ENCODE measurements around the gene ZNF610.
"Not testable (repeated sequence)": the region's sequence is repeated elsewhere in the genome, so short reads cannot be mapped to it uniquely, and the experiment has no call there.

Gene ZNF610

DNA sequence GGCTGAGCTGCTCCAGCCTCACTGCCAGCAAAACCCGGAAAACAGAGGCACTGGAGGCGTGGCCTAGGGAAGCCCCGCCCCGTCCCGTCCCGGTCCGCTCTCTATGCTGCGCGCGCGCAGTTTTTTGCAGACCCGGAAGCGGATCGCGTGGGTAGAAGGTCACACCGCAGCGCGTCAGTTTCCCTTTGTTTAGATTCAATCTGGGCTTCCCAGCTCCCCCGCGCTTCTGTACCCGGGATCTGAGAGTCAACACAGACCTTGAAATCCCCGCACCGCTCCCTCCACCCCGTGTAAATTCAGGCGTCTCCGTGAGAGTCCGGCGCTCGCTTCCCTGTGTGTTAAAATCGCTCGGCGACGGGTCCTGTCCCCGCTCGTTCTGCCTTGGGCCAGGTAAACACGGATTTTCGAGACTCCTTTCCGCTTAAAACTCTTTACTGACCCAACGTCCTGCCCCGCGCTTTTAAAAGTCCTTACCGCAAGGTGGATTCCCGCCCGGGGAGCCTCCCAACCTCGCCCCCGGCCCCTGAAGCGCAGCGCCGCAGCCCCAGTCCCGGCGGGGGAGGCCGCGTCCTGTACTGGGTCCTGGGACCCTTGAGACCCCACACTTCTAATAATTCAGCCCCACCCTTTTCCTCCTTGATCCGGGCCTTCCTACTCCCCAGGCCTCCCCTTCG is at the start of gene ZNF610:
TSS of gene ZNF610 (plus strand) at position 127 of the 674 bp plus-strand sequence. CDS start 12,930 bp downstream, outside the sequence.
- peak; percentile 86 for DNase-seq

DNA sequence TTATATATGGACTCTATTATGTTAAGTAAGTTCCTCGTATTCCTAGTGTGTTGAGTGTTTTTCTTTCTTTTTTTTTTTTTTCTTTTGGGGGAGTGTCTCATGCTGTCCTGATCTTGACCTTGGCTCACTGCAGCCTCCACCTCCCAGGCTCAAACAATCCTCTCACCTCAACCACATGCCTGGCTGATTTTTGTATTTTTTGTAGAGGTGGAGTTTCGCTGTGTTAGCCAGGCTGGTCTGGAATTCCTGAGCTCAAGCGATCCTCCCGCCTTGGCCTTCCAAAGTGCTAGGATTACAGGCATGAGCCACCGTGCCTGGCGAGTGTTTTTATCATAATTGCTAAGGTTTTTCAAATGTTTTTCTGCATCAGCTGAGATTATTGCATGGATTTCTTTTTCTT is 49.8 kb upstream of the ZNF610 start:
- DNase-seq: no peak

- DNase-seq: no peak
Observed at GRCh38 chr19:52291781-52292180, 44.3 kb upstream of the ZNF610 start.

DNA sequence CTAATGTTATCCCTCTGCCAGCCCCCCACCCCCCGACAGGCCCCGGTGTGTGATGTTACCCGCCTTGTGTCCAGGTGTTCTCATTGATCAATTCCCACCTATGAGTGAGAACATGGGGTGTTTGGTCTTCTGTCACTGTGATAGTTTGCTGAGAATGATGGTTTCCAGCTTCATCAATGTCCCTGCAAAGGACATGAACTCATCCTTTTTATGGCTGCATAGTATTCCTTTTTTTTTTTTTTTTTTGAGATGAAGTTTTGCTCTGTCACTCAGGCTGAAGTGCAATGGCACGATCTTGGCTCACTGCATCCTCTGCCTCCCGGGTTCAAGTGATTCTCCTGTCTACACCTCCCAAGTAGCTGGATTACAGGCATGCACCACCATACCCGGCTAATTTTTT is 43.1 kb upstream of the ZNF610 start:
- not testable (repeated sequence) for DNase-seq

DNA sequence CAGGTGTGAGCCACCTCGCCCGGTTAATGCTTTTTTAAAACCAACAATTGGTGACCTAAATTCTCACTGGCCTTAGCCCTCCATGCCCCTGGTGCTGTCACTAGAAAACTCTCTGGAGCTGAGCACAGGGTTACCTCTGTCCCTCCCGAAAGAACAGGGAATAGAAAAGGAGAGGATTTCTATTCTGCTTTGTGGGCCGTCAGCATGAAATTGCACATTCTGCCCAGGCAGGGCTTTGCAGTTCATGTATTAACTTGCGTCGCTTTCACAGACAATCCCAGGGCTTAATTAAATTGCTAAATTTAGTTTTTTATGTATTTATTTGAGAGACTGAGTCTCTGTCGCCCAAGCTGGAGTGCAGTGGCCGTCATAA is 39.7 kb upstream of the ZNF610 start:
- no peak for DNase-seq

GRCh38 chr19:52296773-52297600 is 39.1 kb upstream of the ZNF610 start, which contains the start of gene ZNF480:
TSS of gene ZNF480 (plus strand) at chr19:52297169. CDS start at chr19:52300413, 3,244 bp downstream.
- DNase-seq: peak; percentile 84

DNA sequence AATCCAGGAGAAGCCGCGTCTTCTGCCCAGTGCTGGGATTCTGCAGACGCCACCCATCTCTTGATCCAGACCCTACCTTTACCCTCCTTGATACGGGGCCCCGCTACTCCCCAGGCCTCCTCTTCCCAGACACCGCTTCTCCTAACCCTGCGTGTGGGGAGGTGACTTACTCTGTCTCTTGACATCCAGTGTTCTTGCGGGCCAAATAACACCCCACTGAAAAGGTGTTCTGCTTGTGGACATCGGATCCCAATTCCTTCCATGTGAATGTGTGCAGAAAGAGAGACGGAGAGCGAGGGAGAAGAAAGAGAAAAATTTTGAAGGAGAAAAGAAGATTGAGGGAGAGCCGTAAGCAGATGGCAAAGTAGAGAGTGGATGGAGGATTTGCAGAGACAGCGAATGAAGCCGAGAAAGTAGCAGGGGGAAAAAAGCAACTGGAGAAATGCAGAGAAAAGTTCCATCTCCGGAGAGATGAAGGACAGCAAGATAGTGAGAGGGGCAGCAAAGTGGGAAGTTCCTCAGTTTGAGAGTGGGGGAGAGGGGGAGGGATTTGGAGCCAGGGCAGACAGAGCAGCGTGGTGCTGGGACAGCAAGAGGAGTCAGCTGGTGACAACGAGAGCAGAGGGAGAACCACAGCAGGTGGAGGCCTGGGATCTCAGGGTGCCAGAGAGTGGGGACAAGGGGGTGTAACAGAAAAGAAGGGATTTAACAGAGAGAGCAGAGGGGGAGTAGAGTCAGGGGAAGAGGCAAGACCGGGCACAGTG is 38.3 kb upstream of the ZNF610 start:
- DNase-seq: no peak

DNA sequence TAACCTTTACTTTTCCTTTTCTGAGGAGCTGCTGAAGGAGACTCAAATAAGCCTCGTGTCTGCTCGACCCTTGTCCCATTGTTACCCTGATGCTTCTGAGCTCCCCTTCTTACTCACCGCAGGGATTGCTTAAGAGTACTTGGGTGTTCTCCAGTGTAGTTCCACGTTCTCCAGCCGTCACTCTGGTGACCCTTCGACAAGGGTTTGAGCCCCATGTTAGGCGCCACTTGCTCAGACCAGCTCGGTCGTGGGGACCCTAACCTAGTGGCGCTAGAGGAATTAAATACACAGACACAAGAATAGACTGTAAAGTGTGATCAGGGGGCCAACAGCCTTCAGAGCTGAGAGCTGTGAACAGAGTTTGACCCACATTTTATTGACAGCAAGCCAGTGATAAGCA is 28.8 kb upstream of the ZNF610 start:
- peak; percentile 17 for DNase-seq

DNA sequence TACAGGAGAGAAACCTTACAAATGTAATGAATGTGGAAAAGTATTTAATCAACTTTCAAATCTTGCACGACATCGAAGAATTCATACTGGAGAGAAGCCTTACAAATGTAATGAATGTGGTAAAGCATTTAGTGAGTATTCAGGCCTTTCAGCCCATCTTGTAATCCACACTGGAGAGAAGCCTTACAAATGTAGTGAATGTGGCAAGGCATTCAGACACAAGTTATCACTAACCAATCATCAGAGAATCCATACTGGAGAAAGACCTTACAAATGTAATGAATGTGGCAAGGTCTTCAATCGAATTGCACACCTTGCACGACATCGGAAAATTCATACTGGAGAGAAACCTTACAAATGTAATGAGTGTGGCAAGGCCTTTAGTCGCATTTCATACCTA is 13.6 kb upstream of the ZNF610 start:
- DNase-seq: no peak

- peak; percentile 3 for DNase-seq
Observed at GRCh38 chr19:52331757-52332156, 4.3 kb upstream of the ZNF610 start.

DNA sequence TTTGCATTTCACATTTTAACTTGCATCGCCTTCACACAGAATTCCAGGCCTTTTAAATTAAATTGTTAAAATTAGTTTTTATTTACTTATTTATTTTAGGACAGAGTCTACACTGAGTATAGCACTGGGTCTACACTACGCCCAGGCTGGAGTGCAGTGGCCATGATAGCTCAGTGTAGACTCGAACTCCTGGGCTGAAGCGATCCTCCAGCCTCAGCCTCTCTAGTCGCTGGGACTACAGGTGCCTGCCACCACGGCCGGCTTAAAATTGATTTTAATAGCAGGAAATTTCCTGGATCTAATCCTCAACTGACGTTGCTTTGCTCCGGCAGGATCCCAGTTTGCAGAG is 301 bp upstream of the ZNF610 start:
- DNase-seq: no peak

GRCh38 chr19:52336791-52337381 is 843 bp downstream of the ZNF610 start:
- DNase-seq: no peak

DNA sequence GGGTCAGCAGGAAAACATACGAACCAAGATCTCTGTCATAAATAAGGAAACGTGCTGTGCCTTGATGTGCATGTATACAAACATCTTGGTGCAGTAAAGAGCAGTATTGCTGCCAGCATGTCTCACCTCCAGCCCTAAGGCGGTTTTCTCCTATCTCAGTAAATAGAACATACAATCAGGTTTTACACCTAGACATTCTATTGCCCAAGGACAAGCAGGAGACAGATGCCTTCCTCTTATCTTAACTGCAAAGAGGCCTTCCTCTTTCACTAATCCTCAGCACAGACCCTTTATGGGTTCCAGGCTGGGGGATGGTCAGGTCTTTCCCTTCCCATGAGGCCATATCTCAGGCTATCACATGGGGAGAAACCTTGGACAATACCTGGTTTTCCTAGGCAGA is 3.0 kb downstream of the ZNF610 start:
- DNase-seq: not testable (repeated sequence)

- DNase-seq: peak; percentile 68
Observed at GRCh38 chr19:52343548-52343947, 7.5 kb downstream of the ZNF610 start.

GRCh38 chr19:52345162-52345561 is 9.1 kb downstream of the ZNF610 start:
- no peak for DNase-seq

GRCh38 chr19:52351512-52351911 is 15.5 kb downstream of the ZNF610 start:
- DNase-seq: no peak

- DNase-seq: no peak
Observed at GRCh38 chr19:52366414-52366824, 30.4 kb downstream of the ZNF610 start.

DNA sequence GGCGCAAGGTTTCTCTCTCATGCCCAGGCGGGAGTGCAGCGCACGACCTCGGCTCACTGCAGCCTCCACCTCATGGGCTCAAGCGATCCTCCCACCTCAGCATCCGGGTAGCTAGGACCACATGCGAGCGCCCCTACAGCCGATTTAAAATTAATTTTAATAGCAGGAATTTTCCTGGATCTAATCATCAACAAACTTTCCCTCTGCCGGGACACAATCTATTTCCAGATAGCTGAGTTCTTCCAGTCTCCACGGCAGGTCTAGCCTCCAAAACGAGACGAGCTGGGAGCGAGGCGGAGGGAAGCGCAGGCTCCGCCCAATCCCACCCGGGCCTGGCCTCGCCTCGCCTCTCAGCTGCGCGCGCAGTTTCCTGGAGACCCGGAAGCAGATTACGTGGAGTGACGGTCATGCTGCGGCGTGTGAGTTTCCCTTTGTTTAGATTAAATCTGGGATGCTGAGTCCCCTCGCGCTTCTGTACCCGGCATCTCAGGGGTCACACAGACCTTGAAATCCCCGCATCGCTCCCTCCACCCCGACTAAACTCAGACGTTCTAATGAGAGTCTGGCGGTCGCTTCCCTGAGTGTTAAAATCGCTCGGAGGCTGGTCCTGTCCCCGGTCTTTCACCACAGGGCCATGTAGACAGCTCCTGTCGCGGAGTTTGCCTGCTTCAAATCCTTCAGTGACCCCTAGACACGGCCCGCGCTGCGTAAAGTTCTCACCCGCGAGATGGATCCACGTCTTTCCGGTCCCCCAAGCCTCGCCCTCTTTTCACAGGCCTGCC is 33.7 kb downstream of the ZNF610 start, which contains the start of gene ZNF880:
TSS of gene ZNF880 (plus strand) at position 365 of the 782 bp plus-strand sequence. CDS start at position 408, 43 bp downstream.
- peak; percentile 92 for DNase-seq

DNA sequence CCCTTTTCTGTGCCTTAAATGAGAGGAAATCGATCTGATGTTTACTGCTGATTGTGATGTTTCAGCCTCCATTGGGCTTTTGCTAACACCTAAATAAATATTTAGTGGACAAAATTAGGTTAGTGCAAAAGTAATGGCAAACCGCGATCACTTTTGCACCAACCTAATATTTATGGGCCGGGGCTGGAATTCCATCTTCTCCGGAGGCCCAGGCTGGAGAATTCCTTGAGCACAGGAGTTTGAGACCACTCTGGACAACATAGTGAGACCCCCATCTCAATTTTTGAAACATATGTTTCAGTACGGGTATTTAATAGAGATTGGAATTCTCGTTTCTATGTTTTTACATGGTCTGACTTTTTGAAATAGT is 34.3 kb downstream of the ZNF610 start:
- DNase-seq: no peak

DNA sequence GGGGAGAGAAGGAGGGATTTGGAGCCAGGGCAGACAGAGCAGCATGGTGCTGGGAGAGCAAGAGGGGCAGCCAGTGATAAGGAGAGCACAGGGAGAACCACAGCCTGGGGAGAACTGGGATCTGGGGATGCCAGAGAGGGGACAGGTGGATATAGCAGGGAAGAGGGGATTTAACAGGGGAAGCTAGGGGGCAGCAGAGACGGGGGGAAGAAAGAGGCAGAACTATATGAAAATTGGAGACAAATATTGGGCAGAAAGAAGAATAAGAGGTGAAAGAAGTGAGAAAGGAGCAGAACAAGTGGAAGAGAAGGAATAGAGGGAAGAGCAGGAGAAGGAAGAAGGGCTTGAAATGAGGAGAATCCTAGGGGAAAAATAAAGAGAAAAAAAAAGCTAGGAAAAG is 55.1 kb downstream of the ZNF610 start:
- no peak for DNase-seq

DNA sequence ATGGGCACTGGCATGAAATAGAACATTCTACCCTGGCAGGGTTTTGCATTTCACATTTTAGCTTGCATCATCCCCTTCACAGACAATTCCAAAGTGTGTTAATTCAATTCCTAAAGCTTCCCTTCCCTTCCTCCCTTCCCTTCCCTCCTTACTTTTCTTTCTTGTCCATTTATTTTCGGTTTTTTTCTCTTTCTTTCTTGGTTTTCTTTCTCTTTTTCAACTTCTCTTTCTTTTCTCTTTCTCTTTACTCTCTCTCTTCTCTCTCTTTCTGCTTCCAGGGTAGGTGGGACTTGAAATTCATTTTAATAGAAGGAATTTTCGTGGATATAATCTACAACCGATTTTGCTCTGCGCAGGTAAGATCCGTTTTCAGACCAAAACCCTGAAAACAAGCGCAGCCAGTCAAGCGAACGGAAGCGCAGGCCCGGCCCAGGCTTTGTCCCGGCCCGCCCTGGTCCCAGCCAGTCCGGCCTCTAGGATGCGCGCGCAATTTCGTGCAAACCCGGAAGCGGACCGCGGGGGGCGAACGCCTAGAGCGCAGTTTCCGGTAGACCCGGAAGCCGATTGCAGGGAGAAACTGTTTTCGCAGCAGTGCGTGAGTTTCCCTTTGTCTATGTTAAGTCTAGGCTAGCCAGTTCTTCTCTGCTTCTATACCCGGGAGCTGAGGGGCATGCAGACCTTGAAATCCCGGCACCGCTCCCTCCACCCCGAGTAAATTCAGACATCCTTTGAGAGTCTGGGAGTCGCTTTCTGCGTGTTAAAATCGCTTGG is 61.5 kb downstream of the ZNF610 start, which contains the start of gene ZNF528:
TSS of gene ZNF528 (plus strand) at position 540 of the 771 bp plus-strand sequence. CDS start 4,165 bp downstream, outside the sequence.
- DNase-seq: peak; percentile 93
